Placental epithelial cell (primary cell): ENCODE data around the gene PAK6. TPM values are rescaled to one million over a fixed set of nuclear protein-coding genes. Genes with fewer than 3 reads are reported as not detected.

ENCODE experiments used
- total RNA-seq: library from RNA; depleted of rRNA; stranded (reverse); fragments of >200 nt; gene quantifications from 2 replicates; pipeline ENCODE4 v1.2.3, GENCODE V29; 2012

PAK6 gene
- total RNA-seq = 0.54 and 0.79 TPM in 2 replicates

DNA sequence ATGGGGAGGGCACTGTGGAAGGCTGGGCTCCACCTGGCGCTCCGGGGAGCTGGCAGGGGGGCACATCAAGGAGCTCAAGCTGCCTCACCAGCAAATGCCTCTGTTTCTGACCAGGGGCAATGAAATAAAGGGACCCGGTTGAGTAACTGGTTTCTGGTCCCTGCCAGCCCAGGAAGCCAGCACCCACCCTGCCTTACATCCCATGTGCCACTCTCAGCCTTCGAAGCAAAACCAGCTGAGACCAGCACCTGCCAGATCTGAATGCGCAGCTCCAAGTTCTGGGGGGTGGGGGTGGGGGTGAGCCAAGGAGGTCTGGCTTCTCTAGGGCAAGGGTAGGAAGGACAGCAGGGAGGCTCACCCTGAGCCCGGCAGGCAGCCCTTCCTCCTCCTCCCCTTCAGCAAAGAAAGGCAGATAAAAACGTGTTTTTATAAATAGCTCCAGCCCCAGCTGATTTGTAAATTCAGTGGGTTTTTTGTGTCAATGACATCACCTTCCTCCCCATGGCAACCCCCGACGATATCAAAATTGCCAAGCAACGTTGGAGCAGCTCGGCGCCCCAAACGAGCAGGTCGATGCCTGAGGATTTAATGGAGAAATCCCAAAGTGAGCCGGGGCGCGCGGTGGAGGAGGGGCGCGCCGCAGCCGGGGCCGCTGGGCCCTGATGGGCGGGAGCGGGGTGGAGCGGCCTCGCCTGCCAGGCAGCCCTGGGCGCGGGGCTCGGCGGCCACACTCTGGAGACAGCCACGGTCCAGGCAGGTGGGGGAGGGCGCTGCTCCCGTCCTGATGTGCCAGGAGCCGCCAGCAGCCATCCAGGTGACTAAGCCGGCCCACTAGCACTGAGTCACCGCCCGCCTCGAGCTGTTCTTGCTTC, at the start of gene PAK6:
TSS of gene PAK6 (plus strand) at position 532 of the 872 bp plus-strand sequence. CDS start 25,723 bp downstream, outside the sequence.

DNA sequence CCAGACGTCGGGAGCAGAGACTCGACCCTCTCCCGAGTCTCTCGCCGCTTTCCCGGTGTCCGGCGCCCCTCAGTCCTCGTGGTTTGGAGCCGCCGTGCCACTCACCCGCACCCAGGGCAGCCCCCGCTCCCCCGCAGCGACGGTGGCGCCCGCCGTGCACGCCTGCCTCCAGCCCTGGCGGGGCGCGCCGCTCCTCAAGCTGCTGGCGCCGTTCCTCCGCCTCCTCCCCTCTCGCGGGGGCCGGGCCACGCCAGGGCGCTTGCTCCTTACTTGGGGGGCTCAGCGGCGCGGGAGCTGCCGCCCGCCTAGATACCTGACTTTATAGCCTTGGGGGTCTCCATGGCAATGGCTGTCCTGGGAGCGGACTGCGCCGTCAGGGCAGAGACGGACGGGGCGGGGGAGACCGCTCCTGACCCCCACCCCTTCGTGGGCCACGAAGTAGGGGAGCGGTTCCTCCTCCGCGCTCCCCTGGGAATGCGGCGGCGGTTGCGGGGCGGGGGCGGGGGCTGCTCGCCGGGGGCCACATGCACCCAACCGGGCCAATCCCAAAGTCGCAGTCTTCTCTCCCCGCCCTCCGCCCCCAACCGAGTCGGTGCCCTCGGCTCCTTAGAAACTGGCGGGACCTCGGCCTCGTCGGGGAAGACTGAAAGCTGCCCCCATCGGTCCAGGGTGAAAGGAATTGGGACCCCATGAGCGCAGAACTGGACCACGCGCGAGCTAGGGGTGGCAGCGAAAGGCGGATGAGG, 44.2 kb downstream of the PAK6 start, which contains the start of gene ANKRD63:
TSS of gene ANKRD63 (minus strand) at position 196 of the 746 bp plus-strand sequence. CDS start 478 bp downstream, outside the sequence.

GRCh38 chr15:40307421-40308211, 68.8 kb downstream of the PAK6 start, which contains the start of gene PLCB2:
Gene PLCB2, minus strand, starts transcription at chr15:40307935. Its CDS starts 263 bp downstream, at chr15:40307672.

GRCh38 chr15:40323239-40323952, 84.5 kb downstream of the PAK6 start, which contains the start of gene INAFM2:
Gene INAFM2, plus strand, starts transcription at chr15:40323692. Its CDS starts 364 bp downstream, at chr15:40324056.

Other genes starting within 250 kb of the PAK6 start
- gene SRP14, start 199.9 kb upstream of the PAK6 start, total RNA-seq = 128 and 137 TPM in 2 replicates
- 2.9 and 23.2 TPM in 2 replicates for gene BMF, start 130.2 kb upstream of the PAK6 start, total RNA-seq
- gene BUB1B, start 78.0 kb upstream of the PAK6 start, total RNA-seq = 3.9 and 8.4 TPM in 2 replicates
- gene ANKRD63, start 44.0 kb downstream of the PAK6 start, total RNA-seq = not detected in 2 replicates
- 0.22 and 1.2 TPM in 2 replicates for gene PLCB2, start 68.9 kb downstream of the PAK6 start, total RNA-seq
- 6.7 and 9.1 TPM in 2 replicates for gene INAFM2, start 84.6 kb downstream of the PAK6 start, total RNA-seq
- gene CCDC9B, start 101.9 kb downstream of the PAK6 start, total RNA-seq = 23.6 and 34.8 TPM in 2 replicates
- not detected in 2 replicates for gene PHGR1, start 112.0 kb downstream of the PAK6 start, total RNA-seq
- 0.39 and 2.2 TPM in 2 replicates for gene DISP2, start 119.2 kb downstream of the PAK6 start, total RNA-seq
- 14.5 and 15.8 TPM in 2 replicates for gene KNSTRN, start 143.7 kb downstream of the PAK6 start, total RNA-seq
- gene IVD, start 166.7 kb downstream of the PAK6 start, total RNA-seq = 18.1 and 21.1 TPM in 2 replicates
- gene BAHD1, start 201.9 kb downstream of the PAK6 start, total RNA-seq = 14.5 and 17.3 TPM in 2 replicates
- gene CHST14, start 231.9 kb downstream of the PAK6 start, total RNA-seq = 18.5 and 20.4 TPM in 2 replicates